ENCODE measurements around the gene HMGCS2.
"Not testable (repeated sequence)": the region's sequence is repeated elsewhere in the genome, so short reads cannot be mapped to it uniquely, and the experiment has no call there.

HMGCS2 gene

DNA sequence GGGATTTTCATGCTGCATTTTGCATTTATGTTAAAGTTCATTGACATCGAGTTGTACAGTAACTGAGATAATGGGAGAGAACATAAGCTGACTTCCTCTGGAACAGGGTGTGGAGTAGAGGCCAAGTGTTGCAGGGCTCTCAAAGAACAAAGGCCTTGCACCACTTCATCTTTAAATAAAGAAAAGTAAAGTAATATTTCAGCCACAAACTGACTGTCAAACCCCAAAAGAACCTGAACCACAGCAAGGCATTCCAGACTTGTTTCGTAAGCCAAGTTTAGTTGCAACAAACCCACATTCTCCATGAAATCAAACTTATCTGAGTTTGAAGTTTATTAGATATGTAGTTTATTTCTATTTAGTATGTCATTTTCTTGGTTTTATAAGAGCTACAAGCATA lies 19.1 kb upstream of the HMGCS2 start:
- no peak for DNase-seq

DNA sequence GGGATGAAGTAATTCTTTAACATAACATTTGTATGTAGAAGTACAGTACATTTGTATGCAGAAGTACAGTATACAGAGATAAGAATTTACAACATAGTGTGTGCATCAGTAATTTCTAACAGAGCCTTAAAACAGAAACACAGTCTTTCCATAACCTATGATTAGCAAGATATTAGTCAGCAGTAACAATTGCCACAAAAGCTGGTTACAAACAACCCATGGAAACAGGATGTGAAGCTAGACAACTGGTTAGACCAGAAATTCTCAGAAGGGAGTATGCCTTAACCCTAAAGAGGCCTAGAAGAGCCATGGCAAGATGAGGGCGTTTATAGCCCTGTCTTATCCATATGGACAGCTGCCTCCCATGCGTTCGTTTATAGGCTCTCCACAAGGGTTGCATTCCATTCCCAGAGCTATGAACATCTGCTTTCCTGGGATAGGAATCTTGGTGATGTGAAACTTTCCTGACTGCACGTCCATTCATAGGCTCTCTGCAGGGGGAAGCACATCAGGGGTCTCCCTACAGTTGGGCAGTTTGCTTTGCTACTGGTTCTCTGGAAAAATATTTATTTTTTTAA lies 17.9 kb upstream of the HMGCS2 start:
- DNase-seq: not testable (repeated sequence)

DNA sequence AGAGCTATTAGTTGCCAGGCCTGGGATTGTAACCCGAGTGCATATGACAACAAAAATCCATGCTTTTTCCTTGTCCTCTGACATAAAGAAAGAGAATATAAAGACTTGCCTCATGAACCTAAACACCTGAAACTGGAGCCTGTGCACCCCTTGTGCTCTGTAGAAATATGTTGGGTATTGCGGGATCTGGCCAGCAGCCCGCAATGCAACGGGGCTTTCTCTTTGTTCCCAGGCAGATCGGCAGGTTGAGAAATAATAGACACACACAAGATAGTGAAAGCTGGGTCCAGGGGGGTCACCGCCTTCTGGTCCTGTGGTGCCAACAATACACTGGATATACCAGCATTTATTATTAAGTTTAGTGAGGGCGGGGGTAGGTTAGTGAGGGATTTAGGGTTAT lies 17.3 kb upstream of the HMGCS2 start:
- not testable (repeated sequence) for DNase-seq

DNA sequence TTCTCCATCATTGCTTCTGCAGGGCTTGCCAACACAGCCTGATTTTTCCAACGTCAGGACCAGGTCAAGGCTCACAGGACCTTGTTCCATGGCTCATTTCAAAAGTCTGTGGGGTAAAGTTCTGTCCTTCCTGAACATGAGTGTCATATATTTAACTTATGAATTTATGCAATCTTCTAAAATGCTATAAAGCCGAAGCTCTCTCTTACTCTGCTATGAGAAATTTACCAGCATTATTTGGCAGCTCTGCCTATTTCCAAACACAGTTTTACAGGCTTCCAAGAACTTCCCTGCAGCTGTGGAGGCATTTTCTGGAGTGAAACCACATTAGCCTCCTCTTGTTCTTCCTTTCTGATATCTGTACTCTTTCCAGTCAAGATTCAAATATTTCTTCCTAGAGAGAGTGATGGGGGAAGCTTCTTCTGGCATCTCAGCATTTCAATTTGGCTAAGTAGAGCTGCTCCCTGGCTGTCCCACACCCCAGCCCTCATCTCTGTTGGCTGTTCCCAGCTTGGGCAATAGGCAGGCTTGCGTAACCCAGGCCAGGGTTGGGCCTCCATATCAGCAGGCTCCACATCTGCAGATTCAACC lies 15.6 kb upstream of the HMGCS2 start:
- no peak for DNase-seq

DNA sequence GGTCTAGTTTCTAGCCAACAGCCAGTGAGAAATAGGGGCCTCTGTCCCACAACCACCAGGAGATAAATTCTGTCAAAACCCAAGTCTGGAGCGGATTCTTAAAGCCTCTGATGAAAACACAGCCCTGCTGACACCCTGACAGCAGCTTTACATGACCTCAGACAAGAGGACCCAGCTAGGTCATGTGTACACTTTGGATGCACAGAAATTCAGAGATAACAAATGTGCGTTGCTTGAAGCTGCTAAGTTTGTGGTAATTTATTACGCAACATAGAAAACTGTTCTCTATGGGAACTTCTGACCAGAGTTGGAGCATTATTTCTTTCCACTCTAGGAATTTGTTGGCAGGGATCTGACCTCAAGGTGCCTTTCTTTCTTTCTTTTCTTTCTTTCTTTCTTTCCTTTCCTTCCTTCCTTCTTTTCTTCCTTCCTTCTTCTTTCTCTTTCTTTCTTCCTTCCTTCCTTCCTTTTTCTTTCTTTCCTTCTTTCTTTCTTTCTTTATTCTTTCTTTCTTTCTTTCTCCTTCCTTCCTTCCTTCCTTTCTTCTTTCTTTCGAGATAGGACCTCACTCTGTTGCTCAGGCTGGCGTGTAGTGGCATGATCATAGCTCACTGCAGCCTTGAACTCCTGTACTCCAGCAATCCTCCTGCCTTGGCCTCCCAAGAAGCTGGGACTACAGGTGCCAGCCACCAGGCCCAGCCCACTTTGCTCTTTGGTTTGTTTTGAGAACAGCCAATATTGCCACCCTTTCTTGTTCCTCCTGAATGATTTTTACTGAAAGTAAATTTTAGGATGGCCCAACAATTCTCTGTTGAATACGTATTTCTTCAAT lies 14.9 kb upstream of the HMGCS2 start:
- no peak for DNase-seq

DNA sequence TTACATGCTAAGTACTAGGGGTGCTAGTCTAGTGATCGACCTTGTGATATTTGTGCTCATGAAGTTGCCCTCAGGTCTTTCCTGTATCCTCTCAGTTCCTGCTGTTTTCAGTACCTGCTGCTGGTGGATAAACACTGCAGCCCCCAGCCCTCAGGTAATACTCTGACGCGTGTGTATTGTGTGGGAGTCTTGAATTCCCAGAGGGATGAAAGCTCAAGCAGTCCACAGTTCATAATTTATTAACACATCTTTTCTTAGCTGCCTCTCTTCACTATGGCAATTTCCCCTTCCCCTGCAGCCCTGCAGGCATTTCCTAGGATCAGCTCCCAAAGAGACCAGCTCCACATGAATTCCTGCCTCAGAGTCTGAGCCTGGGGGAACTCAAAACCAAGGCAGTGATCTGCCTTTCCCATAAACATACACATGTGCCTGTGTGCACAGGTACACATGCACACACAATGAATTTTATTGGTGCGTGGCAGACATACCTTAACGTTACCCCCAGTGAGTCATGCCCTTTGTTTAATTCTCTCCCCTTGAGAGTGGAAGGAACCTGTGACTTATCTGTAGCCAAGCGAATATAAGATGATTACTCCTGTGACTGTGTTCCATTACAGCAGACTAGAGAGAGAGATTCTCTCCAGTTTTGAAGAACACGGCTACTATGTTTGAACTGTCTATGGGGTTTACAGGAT lies 14.1 kb upstream of the HMGCS2 start:
- DNase-seq: no peak

DNA sequence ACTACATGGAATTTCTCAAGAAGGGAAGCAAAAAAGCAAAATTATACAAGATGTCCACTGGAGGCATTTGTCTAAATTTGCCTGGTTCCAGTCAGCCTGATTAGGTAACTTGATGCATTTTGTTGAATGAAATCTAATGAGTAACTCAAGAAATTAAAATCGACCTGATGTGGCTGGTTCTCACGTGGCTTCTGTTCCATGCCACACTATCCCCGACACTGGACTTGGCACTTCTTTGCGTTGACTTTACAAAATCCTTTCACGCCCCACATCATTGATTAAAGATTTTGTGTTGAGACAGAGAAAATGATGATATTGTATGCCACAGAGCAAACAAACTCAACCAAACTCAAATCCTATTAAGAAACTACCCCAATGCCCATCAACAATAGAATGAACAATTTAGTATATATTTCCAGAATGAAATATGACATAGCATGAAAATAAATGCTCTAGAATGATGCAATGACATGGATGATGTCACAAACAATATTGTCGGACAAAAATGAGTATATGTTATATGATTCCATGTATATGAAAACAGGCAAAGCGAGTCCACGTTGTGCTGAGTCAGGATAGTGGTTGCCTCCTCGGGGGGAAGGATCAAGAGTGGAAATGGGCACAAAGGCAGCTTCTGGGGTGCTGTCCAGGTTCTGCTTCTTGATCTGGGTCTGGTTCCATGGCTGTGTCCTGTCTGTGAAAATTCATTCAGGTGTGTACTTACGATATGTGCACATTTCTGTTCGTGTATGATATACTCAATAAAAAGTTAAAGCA lies 12.9 kb upstream of the HMGCS2 start:
- DNase-seq: no peak

DNA sequence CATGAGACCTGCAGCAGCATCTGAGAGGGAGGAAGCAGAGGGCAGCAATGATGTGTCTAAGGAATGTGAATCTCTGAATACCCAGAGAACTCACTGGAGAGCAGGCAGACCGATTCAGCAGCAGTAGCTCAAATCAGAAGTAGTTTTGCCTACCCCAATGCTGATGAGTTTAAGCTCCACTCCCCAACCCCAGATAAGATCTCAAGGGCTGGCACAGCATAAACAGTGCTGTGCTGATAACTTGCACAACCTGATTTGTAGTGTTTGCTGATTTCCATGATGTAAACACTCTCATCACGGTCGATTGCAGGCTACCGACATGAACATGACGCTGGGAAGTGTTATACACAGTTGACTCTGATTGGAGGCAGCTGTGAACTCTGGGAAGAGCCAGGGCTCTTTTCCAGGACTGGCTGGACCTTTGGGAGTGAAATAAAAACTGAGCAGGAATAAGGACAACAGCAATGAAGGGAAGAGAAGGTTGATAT lies 11.2 kb upstream of the HMGCS2 start:
- no peak for DNase-seq

DNA sequence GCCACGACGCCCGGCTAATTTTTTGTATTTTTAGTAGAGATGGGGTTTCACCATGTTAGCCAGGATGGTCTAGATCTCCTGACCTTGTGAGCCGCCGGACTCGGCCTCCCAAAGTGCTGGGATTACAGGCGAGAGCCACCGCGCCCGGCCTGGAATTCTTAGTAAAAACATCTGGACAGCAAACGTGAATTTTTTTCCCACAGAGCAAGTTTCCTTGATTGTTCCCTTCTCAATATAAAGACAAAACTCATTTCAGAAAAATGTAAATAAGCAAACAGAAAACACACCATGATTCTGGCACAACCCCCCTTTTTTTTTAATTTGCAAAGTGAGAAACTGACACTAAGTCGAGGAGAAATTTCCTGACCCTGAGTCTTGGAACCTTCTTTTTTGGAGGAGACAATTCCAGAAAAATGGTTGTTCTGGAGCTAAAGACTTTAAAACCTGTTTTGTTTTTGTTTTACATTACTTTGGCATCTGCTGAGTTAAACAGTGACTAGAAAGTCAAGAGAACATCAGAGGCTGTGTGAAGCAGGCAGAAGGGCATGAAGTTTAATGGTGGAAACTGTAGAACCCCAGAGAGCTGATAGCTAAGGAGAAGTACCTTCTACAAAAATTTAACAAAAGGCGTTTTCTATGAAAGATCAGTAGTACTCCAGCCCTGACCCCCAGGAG lies 10.3 kb upstream of the HMGCS2 start:
- DNase-seq: no peak

DNA sequence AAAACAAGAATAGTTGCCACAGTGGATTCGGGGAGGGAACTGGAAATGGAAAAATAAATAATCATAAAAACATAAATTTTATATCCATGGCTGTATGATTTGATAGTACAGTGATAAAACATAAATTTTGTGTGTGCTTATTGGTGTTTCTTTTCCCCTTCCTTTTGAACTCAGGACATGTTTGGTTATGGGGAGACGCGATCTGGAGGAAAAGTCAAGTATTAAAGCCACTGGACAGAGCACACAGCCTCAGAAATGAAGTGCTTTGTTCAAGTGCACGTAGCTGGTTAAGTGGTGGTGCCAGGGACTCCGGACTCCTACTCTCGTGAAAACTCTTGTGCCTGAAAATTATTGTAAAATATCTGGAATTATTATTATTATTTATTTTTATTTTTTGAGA lies 9.7 kb upstream of the HMGCS2 start:
- no peak for DNase-seq

DNA sequence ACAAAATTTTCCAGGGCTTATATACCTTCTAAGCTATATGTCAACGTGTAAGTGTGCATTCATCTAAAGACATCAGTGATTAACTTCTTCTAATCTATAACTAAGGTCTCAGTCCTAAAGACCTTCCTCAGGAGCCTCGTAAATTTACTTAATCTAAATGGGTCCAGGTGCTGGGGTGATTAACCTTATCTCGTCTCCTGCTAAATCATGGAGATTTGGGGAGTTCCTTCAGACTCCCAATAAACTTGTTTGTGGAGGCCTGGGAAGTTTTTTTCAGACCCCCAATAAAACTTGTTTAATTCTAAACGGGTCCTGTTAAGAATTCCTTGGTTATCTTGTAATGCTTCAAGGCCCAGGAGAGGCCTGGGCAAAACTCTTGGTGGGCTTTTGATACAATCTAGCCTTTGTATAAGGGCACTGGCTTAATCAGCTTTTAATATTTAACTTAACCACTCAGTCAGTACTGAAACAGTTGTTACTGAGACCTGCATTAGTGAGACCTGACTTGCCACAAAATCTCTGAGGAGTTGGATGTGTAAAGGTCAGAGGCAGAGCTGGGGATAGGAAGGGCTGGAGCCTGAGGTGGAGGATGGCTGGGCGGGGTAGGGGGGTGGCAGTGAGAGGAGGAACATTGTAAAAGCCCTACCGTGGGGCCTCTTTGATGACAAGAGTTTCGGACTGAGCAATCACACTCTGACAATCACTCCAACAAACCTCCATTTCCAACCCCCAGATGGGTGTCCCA lies 6.2 kb upstream of the HMGCS2 start:
- DNase-seq: no peak

DNA sequence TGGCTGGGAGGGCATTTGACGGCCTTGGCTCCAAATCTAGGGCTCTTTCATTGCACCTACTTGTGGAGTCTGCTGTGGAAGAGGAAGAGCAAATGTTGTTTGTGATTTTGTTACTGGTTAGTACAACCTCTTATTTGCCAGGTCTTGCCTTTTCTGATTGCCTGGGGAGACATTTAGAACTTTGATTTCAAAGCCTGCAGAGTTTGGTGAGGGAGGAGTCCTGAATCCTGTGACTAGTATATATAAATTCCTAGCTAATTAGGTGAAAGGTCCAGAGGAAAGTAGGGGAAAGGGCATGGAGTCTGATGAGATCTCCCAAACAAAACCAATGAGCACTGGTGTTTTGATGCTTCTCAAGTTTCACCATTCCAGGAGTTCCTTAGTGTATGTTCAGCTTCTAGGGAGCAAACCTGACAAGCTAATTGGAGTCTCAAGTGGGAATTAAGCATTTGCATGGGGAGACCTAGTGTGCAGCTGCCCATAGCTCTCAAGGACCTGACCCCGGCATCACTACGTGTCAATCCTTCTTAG lies 5.1 kb upstream of the HMGCS2 start:
- DNase-seq: no peak

DNA sequence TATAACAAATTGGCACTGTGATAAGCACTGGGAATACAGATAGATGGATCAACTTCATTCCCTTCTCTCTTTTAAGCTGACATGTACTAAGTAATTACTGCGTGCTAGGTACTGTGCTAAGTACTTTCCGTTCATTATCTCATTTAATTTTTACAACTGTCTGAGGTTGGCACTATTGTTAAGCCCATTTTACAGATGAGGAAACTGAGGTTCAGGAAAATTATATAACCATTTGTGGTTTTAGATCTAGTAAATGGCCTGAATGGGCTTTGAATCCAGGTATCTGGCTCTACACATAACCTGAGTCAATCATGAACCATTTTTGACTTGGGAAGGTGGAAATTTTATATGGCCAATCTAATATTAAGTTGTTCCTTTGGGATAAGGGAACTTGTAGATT lies 3.6 kb upstream of the HMGCS2 start:
- no peak for DNase-seq

DNA sequence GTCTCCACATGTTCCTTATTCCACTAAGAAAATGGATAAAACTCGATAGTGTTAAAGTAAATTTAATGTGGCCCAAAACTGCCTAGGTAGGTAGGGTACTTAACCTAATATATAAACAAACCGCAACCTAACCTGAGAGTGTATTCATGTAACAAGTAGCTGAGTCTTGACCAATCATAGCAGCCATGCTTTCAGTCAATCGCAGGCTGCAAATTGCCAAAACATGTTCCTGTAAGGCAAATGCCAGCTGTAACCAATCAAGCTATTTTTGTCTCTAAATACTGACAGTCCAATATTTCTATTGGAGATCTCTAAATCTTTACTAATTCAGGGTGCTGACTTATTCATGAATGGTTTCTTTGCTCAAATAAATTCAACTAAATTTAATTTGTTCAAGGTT lies 3.1 kb upstream of the HMGCS2 start:
- no peak for DNase-seq

DNA sequence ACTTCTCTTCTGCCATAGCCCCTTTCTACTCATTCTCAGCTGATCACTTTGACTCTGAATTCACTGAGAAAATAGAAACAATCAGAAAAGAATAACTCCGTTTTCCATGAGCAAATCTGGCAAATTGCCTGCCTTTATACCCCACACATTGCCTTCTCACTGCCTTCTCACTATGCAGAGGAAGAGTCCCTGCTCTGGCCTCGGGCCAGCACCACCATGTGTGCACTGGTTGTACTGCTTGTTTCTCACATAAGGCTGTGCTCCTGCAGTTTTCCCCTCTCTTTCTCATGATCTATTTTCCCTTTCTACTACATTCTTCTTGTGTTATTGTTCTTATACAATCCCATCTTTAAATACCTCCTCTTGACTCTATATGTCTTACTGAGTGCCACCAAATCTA lies 2.3 kb upstream of the HMGCS2 start:
- DNase-seq: no peak

DNA sequence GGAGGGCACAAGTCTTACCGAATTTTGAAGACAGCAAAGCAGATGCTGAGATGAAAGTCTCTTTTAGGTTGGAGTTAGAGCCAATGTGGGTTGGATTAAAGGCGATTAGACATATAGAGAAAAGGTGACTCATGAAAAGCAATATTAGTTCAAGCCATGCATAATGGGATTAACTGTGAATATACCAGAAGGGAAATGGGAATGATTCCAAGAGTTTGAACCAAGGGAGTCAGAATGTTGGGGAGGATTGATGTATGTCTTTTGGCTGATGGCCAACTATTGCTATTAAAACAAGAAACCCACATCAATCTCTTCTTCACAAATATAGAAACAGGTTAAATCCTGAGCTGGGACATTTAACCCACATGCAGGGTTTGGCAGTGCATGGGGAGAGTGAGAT lies 1.2 kb downstream of the HMGCS2 start:
- no peak for DNase-seq

DNA sequence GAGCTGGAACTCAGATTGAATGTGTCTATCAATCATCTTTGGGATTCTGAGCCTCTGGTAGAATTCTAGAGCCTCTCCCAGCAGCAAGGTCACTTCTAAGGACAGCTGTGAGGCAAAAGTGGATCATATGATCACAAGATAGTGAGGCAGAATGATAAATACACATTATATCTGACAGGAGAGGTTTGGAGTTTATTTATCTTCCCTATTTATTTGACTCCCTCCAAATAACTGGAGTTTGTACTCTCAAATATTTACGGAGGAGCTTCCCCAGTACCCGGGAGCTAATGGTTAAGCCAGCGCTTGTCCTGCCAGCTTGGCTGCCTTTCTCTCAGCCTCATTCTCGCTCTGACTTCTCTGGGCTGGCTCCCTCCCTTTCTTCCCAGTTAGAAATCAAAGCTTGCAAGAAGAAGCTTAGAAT lies 2.3 kb downstream of the HMGCS2 start:
- DNase-seq: no peak

DNA sequence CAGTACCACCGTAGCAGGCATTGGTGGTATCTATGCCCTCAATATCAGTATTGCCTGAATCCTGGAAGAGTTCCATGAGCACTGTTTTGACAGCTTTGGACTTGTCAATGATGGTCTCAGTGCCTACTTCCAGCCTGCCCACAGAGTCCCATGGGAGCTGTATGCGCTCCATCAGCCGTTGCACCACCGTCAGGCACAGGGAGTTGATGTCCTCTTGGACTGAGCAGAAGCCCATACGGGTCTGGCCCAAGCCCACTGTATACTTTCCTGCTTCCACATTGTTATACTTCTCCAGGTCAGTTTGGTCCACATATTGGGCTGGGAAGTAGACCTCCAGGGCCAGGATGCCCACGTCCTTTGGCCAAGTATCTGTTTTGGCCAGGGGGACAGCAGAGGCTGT lies 4.5 kb downstream of the HMGCS2 start:
- DNase-seq: no peak

DNA sequence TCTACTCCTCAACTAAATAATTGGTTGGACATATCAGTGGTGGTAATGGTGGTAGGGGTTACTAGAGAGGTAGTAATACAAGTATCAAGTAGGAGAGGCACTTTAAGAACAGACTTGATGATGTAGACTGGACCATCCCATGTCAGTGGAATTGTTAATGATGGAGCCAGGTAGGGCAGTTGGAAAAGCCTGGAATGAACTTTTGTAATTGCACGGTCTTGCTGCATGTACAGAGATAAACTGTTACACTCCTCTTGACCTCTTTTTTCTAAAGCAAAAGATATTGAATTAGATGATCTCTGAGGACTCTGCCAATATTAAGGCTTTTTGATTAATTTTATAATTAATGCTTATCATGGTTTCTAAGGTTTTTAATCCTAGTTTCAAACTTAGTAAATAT lies 5.8 kb downstream of the HMGCS2 start:
- no peak for DNase-seq

DNA sequence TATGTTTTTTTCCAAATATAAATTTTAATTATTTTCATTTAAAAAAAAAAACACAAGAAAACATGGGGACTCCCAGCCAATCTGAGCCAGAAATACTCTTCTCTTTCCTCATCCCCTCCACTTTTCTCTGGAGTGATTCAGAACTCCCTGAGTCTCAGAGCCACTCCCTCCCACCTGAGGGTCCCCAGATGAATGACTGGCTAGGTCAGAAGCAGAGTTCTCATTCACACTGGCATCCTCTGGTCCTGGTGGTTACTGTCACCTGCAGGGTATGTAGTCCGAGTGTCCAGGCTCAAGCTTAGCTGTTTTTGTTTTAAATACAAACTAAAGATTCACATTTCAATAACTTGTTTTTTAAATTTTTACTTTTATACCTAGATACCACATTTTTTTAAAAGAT lies 6.3 kb downstream of the HMGCS2 start:
- DNase-seq: no peak

DNA sequence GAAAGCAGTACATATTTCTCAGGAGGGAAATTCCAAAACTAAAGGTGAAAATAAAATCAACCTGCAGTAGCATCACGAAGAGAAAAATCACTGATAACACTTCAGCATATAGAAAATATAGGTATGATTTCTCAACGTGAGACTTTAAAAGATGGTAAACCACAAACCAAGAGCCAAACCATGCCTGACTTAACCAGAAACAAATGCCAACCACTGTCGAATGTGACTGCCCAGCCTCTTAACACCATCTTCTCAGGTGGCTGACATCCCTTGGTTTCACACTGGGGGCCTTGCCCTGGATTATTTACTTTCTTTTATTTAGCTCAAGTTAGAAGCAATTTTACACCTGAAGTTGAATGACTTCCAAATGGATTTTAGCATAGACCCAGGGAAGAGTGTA lies 10.1 kb downstream of the HMGCS2 start:
- DNase-seq: no peak

Measured in stimulated activated CD4-positive, alpha-beta T cell treated with anti-CD3 and anti-CD28 coated beads, Interleukin-4, amount 100 ng/mL, for 24 hours (primary cell).